ENCODE measurements around the gene GRHPR.

DNA sequence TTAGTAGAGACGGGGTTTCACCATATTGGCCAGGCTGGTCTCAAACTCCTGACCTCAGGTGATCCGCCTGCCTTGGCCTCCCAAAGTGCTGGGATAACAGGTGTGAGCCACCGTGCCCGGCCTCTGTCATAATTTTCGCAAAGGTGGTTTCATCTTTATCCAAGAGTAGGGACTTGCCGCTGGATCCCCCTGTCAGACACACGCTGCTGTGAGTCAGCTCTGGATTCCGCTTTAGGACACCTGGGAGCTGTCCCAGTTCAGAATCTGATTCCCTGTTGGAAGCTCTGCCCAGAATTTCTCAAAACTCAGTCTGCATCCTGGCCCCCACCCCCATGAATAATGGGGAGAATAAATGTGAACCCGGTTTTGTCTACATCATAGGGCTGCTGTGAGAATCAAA is 17.9 kb upstream of the GRHPR start:
- TF ChIP-seq, protein P1, sequence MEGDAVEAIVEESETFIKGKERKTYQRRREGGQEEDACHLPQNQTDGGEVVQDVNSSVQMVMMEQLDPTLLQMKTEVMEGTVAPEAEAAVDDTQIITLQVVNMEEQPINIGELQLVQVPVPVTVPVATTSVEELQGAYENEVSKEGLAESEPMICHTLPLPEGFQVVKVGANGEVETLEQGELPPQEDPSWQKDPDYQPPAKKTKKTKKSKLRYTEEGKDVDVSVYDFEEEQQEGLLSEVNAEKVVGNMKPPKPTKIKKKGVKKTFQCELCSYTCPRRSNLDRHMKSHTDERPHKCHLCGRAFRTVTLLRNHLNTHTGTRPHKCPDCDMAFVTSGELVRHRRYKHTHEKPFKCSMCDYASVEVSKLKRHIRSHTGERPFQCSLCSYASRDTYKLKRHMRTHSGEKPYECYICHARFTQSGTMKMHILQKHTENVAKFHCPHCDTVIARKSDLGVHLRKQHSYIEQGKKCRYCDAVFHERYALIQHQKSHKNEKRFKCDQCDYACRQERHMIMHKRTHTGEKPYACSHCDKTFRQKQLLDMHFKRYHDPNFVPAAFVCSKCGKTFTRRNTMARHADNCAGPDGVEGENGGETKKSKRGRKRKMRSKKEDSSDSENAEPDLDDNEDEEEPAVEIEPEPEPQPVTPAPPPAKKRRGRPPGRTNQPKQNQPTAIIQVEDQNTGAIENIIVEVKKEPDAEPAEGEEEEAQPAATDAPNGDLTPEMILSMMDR (IDR thresholded peaks at IDR 0.05; ENCODE audit: poor library complexity, severe bottlenecking), result no peak
- TF ChIP-seq EZH2 (IDR thresholded peaks at IDR 0.05; ENCODE audit: borderline replicate concordance, insufficient read depth, low read length, poor library complexity, severe bottlenecking), result no peak
- TF ChIP-seq POLR2AphosphoS5 (IDR thresholded peaks at IDR 0.05), result no peak
- TF ChIP-seq TAF1 (IDR thresholded peaks at IDR 0.05; ENCODE audit: low read depth), result no peak
- TF ChIP-seq REST (IDR thresholded peaks at IDR 0.05; ENCODE audit: borderline replicate concordance), result no peak
- no peak for TF ChIP-seq EP300 (conservative IDR thresholded peaks at IDR 0.05; ENCODE audit: poor library complexity, severe bottlenecking)
- TF ChIP-seq SMC3 (conservative IDR thresholded peaks at IDR 0.05; ENCODE audit: poor library complexity), result no peak
